Measurements from ENCODE around the gene SEC31A. TPM values are rescaled to one million over a fixed set of nuclear protein-coding genes. Genes with fewer than 3 reads are reported as not detected.

SEC31A gene
- total RNA-seq, 1 donor from 2014 or later: 178 TPM

- H3K4me3 ChIP-seq (ENCODE audit: low read depth, low read length): no peak overlapping the region
- H3K36me3 ChIP-seq (ENCODE audit: control insufficient read depth, insufficient read depth, low read length): no peaks in the 10 kb centered on the region
- DNase-seq (ENCODE audit: low read depth): no peak
- no peaks in the 10 kb centered on the region for H3K27me3 ChIP-seq (ENCODE audit: control insufficient read depth, insufficient read depth, low read length)
- TF ChIP-seq CTCF (IDR thresholded peaks at IDR 0.05; ENCODE audit: insufficient read depth, low read length, poor library complexity, severe bottlenecking): no peak
Measured at GRCh38 chr4:82811392-82811791, 79.6 kb downstream of the SEC31A start.

GRCh38 chr4:82810176-82810575, 80.8 kb downstream of the SEC31A start:
- Histone ChIP-seq H3K27me3 (ENCODE audit: control insufficient read depth, insufficient read depth, low read length) (no peaks in the 10 kb centered on the region), H3K4me3 (ENCODE audit: low read depth, low read length) (no peak overlapping the region), H3K36me3 (ENCODE audit: control insufficient read depth, insufficient read depth, low read length) (no peaks in the 10 kb centered on the region)
- DNase-seq (ENCODE audit: low read depth): no peak
- TF ChIP-seq CTCF (IDR thresholded peaks at IDR 0.05; ENCODE audit: insufficient read depth, low read length, poor library complexity, severe bottlenecking): no peak

- no peak for DNase-seq (ENCODE audit: low read depth)
- Histone ChIP-seq H3K36me3 (ENCODE audit: control insufficient read depth, insufficient read depth, low read length) (no peaks in the 10 kb centered on the region), H3K27me3 (ENCODE audit: control insufficient read depth, insufficient read depth, low read length) (no peaks in the 10 kb centered on the region), H3K4me3 (ENCODE audit: low read depth, low read length) (no peak overlapping the region)
- TF ChIP-seq CTCF (IDR thresholded peaks at IDR 0.05; ENCODE audit: insufficient read depth, low read length, poor library complexity, severe bottlenecking): no peak
Measured at GRCh38 chr4:82809619-82810018, 81.3 kb downstream of the SEC31A start.

DNA sequence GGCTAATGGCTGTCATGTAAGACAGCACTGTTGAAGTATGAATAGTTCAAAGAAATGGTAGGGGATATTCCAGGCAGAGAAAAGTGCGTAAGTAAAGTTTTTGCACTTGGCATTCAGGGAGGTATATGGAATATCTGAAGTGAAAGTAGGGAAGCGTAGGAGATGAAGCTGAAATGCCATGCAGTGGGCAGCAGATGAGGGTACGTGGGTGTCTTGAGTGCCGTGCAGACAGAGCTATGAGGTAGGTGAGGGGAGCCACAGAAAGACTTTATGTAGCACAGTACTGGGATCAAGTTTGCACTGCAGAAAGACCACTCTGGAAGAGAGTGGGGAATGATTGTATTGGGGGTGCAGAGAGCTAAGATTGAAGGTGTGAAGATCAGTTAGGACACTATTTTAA, 87.2 kb downstream of the SEC31A start:
- Histone ChIP-seq H3K27me3 (ENCODE audit: control insufficient read depth, insufficient read depth, low read length) (peaks cover 2% of the 10 kb centered on the region), H3K36me3 (ENCODE audit: control insufficient read depth, insufficient read depth, low read length) (no peaks in the 10 kb centered on the region), H3K4me3 (ENCODE audit: low read depth, low read length) (no peak overlapping the region)
- TF ChIP-seq CTCF (IDR thresholded peaks at IDR 0.05; ENCODE audit: insufficient read depth, low read length, poor library complexity, severe bottlenecking): no peak
- DNase-seq (ENCODE audit: low read depth): no peak

DNA sequence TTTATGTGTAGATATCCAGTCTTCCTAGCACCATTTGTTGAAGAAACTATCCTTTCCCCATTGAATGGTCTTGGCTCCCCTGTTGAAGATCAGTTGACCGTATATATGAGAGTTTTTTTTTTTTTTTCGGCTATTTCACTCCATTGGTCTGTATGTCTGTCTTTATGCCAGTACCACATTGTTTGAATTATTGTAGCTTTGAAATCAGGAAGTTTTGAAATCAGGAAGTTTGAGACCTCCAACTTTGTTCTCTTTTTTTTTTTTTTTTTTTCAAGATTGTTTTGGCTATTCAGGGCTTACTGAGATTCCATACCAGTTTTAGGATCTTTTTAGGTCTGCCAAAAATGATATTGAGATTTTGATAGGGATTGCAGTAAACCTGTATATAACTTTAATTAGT, 88.0 kb downstream of the SEC31A start:
- no peak overlapping the region for H3K4me3 ChIP-seq (ENCODE audit: low read depth, low read length)

More for the DNA sequence above, 88.0 kb downstream of the SEC31A start:
- Histone ChIP-seq H3K36me3 (ENCODE audit: control insufficient read depth, insufficient read depth, low read length) (no peaks in the 10 kb centered on the region), H3K27me3 (ENCODE audit: control insufficient read depth, insufficient read depth, low read length) (peaks cover 2% of the 10 kb centered on the region)
- TF ChIP-seq CTCF (IDR thresholded peaks at IDR 0.05; ENCODE audit: insufficient read depth, low read length, poor library complexity, severe bottlenecking): no peak
- DNase-seq (ENCODE audit: low read depth): no peak
